ENCODE results near the gene MAD1L1.

Gene MAD1L1

DNA sequence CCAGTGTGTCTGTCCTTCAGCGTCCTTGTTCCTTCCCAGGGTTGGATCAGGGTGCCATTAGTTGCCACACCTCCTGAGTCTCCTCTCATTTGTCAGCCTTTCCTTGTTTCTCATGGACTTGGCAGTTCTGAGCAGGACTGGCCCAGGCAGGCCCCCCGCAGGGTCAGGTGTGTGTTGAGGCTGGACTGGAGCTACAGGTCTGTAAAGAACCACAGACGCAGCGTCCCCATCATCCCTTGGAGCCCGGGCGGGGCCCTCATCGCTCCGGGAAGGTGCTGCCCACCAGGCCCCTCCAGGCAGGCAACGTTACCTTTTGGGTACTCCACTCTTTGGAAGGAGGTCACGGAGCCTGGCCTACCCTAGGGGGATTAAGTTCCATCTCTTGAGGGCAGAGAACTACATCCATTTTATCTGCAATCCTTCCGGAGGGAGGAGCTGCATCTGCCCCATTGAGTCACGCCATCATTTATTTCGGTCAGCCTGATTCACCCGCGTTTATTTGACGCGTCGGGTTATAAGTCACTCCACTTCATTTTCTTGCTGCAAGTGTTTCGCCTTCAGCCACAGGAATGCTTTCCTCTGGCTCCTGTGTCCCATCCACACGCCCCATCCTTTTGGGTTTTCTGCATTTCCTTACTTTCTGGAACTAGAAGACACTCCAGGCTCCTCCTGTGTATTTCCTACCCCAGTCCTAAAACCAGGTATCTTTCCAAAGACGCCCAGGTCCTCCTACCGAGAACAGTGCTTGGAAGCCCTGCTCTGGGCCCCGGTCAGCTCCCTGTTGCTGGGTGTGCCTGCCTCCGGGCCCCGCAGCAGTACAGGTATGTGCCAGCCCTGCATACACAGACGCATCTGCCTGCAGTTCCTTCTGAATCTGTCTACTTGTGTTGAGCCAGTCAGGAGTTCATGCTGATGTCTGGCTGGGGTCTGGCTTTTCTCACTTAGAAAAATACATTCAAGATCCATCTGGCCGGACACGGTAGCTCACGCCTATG is 141.9 kb downstream of the MAD1L1 start:
- ATAC-seq (ENCODE audit: low read depth) (no peak), DNase-seq (ENCODE audit: low spot score) (no peak)
- H3K4me3 ChIP-seq (ENCODE audit: severe bottlenecking): no peak overlapping the region
- no peak for TF ChIP-seq CTCF (IDR thresholded peaks at IDR 0.05; ENCODE audit: poor library complexity, severe bottlenecking)
- no peak overlapping the region for H3K27ac ChIP-seq (ENCODE audit: poor library complexity, severe bottlenecking)
- H3K27me3 ChIP-seq (ENCODE audit: insufficient read depth, poor library complexity, severe bottlenecking): no peaks in the 10 kb centered on the region
- H3K9me3 ChIP-seq (ENCODE audit: severe bottlenecking): no peaks in the 10 kb centered on the region
- no peaks in the 10 kb centered on the region for H3K36me3 ChIP-seq (ENCODE audit: low read depth)
- no peaks in the 10 kb centered on the region for H3K4me1 ChIP-seq (ENCODE audit: insufficient read depth, poor library complexity, severe bottlenecking)

GRCh38 chr7:2088801-2089200 is 143.9 kb downstream of the MAD1L1 start:
- Histone ChIP-seq H3K9me3 (ENCODE audit: severe bottlenecking) (no peaks in the 10 kb centered on the region), H3K4me1 (ENCODE audit: insufficient read depth, poor library complexity, severe bottlenecking) (no peaks in the 10 kb centered on the region), H3K27me3 (ENCODE audit: insufficient read depth, poor library complexity, severe bottlenecking) (no peaks in the 10 kb centered on the region), H3K4me3 (ENCODE audit: severe bottlenecking) (no peak overlapping the region), H3K36me3 (ENCODE audit: low read depth) (no peaks in the 10 kb centered on the region), H3K27ac (ENCODE audit: poor library complexity, severe bottlenecking) (no peak overlapping the region)
- TF ChIP-seq CTCF (IDR thresholded peaks at IDR 0.05; ENCODE audit: poor library complexity, severe bottlenecking): no peak
- ATAC-seq (ENCODE audit: low read depth): no peak
- no peak for DNase-seq (ENCODE audit: low spot score)

- H3K4me1 ChIP-seq (ENCODE audit: insufficient read depth, poor library complexity, severe bottlenecking): no peaks in the 10 kb centered on the region
- no peak overlapping the region for H3K27ac ChIP-seq (ENCODE audit: poor library complexity, severe bottlenecking)
- TF ChIP-seq CTCF (IDR thresholded peaks at IDR 0.05; ENCODE audit: poor library complexity, severe bottlenecking): no peak
- DNase-seq (ENCODE audit: low spot score) (no peak), ATAC-seq (ENCODE audit: low read depth) (no peak)
- no peaks in the 10 kb centered on the region for H3K9me3 ChIP-seq (ENCODE audit: severe bottlenecking)
- no peak overlapping the region for H3K4me3 ChIP-seq (ENCODE audit: severe bottlenecking)
- no peaks in the 10 kb centered on the region for H3K36me3 ChIP-seq (ENCODE audit: low read depth)
- H3K27me3 ChIP-seq (ENCODE audit: insufficient read depth, poor library complexity, severe bottlenecking): no peaks in the 10 kb centered on the region
Observed at GRCh38 chr7:2087744-2088143, 145.0 kb downstream of the MAD1L1 start.

DNA sequence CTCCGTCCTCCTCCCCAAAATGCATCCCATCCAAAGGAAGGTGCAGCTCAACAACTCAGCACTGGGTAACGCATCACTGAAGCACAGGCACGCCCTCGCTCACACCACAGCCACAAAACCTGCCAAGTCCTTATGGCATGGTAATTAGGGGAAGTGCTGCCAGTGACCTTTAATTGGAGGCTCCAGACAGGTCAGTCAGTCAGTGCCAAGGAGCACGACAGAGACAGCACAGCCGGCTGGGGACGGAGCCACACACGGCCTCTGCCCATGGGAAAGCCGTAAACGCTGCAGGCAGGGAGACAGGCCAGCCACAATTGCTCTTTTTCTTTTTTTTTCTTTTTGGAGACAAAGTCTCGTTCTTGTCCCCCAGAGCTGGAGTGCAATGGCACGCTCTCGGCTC is 146.5 kb downstream of the MAD1L1 start:
- Histone ChIP-seq H3K4me3 (ENCODE audit: severe bottlenecking) (no peak overlapping the region), H3K27me3 (ENCODE audit: insufficient read depth, poor library complexity, severe bottlenecking) (no peaks in the 10 kb centered on the region), H3K4me1 (ENCODE audit: insufficient read depth, poor library complexity, severe bottlenecking) (no peaks in the 10 kb centered on the region), H3K9me3 (ENCODE audit: severe bottlenecking) (no peaks in the 10 kb centered on the region), H3K27ac (ENCODE audit: poor library complexity, severe bottlenecking) (no peak overlapping the region), H3K36me3 (ENCODE audit: low read depth) (no peaks in the 10 kb centered on the region)
- DNase-seq (ENCODE audit: low spot score) (no peak), ATAC-seq (ENCODE audit: low read depth) (no peak)
- no peak for TF ChIP-seq CTCF (IDR thresholded peaks at IDR 0.05; ENCODE audit: poor library complexity, severe bottlenecking)

DNA sequence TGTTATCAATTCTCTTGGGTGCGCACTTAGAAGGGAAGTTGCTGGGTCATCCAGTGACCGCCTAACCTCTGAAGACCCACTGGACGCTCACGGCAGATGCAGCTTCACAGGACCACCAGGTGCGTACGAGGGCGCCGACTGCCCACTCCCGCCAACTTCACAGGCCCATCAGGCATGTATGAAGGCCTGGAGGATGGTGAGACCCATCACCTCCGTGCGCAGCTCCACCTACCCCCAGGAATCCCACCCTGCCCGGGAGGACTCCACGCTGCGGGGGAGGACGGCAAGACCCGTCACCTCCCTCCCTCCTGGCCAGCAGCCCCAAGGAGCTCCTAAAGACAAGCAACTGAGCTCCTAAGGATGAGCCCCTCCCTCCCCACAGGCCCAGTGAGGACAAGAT is 146.9 kb downstream of the MAD1L1 start:
- Histone ChIP-seq H3K36me3 (ENCODE audit: low read depth) (no peaks in the 10 kb centered on the region), H3K27me3 (ENCODE audit: insufficient read depth, poor library complexity, severe bottlenecking) (no peaks in the 10 kb centered on the region), H3K4me3 (ENCODE audit: severe bottlenecking) (no peak overlapping the region), H3K9me3 (ENCODE audit: severe bottlenecking) (no peaks in the 10 kb centered on the region), H3K4me1 (ENCODE audit: insufficient read depth, poor library complexity, severe bottlenecking) (no peaks in the 10 kb centered on the region), H3K27ac (ENCODE audit: poor library complexity, severe bottlenecking) (no peak overlapping the region)
- DNase-seq (ENCODE audit: low spot score) (no peak), ATAC-seq (ENCODE audit: low read depth) (no peak)
- no peak for TF ChIP-seq CTCF (IDR thresholded peaks at IDR 0.05; ENCODE audit: poor library complexity, severe bottlenecking)

All from RWPE2 (cell line).